HEK293 (cell line): Measurements from ENCODE around the gene PRF1.

ENCODE experiments used
- CTCF ChIA-PET: fragments of 350-600 bp; formaldehyde crosslinking; extraction: SDS; loops from one replicate; lab custom pipeline; 2021; ENCODE audit warnings: antibody characterized with exemption; lab: Yijun Ruan, JAX
- POLR2A ChIA-PET: fragments of 300-600 bp; formaldehyde crosslinking; extraction: SDS; loops from one replicate; lab custom pipeline; 2020; ENCODE audit warnings: antibody characterized with exemption, inconsistent platforms; lab: Yijun Ruan, JAX
- H3K27ac ChIP-seq: fragments of 200-500 bp; sonication (Bioruptor generic); 2 replicates; pipeline ENCODE4 v1.5.1; 2014; ENCODE audit warnings: low read depth, low read length, control low read depth, inconsistent platforms; ENCODE audit errors: extremely low read depth
- H3K36me3 ChIP-seq, 2 experiments: fragments of 200-500 bp in 1 of 2; sonication (Bioruptor generic) in 1 of 2; 1 replicate in 1 of 2; 2 replicates in 1 of 2; pipeline ENCODE4 v1.5.1; 2014 to 2017; ENCODE audit warnings: inconsistent platforms in 2 of 2, low read length in 2 of 2; ENCODE audit not compliant: control insufficient read depth in 2 of 2, insufficient read depth in 1 of 2
- H3K4me1 ChIP-seq: fragments of 200-500 bp; sonication (Bioruptor generic); 2 replicates; pipeline ENCODE4 v1.5.1; 2014; ENCODE audit warnings: mild to moderate bottlenecking, low read length, inconsistent platforms; ENCODE audit not compliant: control insufficient read depth, insufficient read depth
- H3K4me3 ChIP-seq: 2 replicates; pipeline ENCODE4 v1.5.1; 2011; ENCODE audit warnings: low read depth, mild to moderate bottlenecking, control low read depth, low read length, moderate library complexity
- H3K9me3 ChIP-seq: fragments of 200-500 bp; sonication (Bioruptor generic); 2 replicates; pipeline ENCODE4 v1.5.1; 2014; ENCODE audit warnings: low read depth, low read length, inconsistent platforms; ENCODE audit not compliant: control insufficient read depth, insufficient read depth
- GLIS1 ChIP-seq: fragments of 450-650 bp; formaldehyde crosslinking; IDR thresholded peaks from 2 replicates; pipeline ENCODE4 v1.5.1; 2016; ENCODE audit warnings: missing biosample characterization, missing genetic modification characterization
- PRDM1 ChIP-seq: fragments of 450-650 bp; formaldehyde crosslinking; IDR thresholded peaks from 2 replicates; pipeline ENCODE4; 2016; ENCODE audit warnings: missing biosample characterization, missing genetic modification characterization
- SCRT2 ChIP-seq: fragments of 450-650 bp; formaldehyde crosslinking; IDR thresholded peaks from 2 replicates; pipeline ENCODE4 v1.5.1; 2016; ENCODE audit warnings: missing biosample characterization, missing genetic modification characterization
- SETDB1 ChIP-seq: IDR thresholded peaks from one replicate; pipeline ENCODE4 v1.6.1; 2017; ENCODE audit warnings: mild to moderate bottlenecking, low read length, moderate library complexity, mixed read lengths; ENCODE audit not compliant: insufficient read length
- SP2 ChIP-seq: fragments of 450-650 bp; formaldehyde crosslinking; IDR thresholded peaks from 2 replicates; pipeline ENCODE4 v1.5.1; 2016; ENCODE audit warnings: missing biosample characterization, missing genetic modification characterization
- ZBTB8A ChIP-seq: fragments of 450-650 bp; formaldehyde crosslinking; IDR thresholded peaks from 2 replicates; pipeline ENCODE4 v1.5.1; 2016; ENCODE audit warnings: missing biosample characterization, missing genetic modification characterization
- ZFP3 ChIP-seq: fragments of 450-650 bp; formaldehyde crosslinking; IDR thresholded peaks from 2 replicates; pipeline ENCODE4 v1.5.1; 2016; ENCODE audit warnings: low read depth, missing biosample characterization, missing genetic modification characterization
- ZFP41 ChIP-seq: fragments of 450-650 bp; formaldehyde crosslinking; IDR thresholded peaks from 2 replicates; pipeline ENCODE4 v1.5.1; 2016; ENCODE audit warnings: missing biosample characterization, missing genetic modification characterization, borderline replicate concordance
- ZNF16 ChIP-seq: fragments of 450-650 bp; formaldehyde crosslinking; IDR thresholded peaks from 2 replicates; pipeline ENCODE4 v1.5.1; 2016; ENCODE audit warnings: low read depth, missing biosample characterization, missing genetic modification characterization
- ZNF175 ChIP-seq: fragments of 450-650 bp; formaldehyde crosslinking; IDR thresholded peaks from 2 replicates; pipeline ENCODE4 v1.5.1; 2016; ENCODE audit warnings: missing biosample characterization, missing genetic modification characterization
- ZNF391 ChIP-seq: fragments of 450-650 bp; formaldehyde crosslinking; IDR thresholded peaks from 2 replicates; pipeline ENCODE4 v1.5.1; 2016; ENCODE audit warnings: low read depth, missing biosample characterization, missing genetic modification characterization, borderline replicate concordance
- ZNF548 ChIP-seq: fragments of 450-650 bp; formaldehyde crosslinking; IDR thresholded peaks from 2 replicates; pipeline ENCODE4 v1.5.1; 2016; ENCODE audit warnings: missing biosample characterization, missing genetic modification characterization
- TF ChIP-seq, protein P1 (sequence below): fragments of 450-650 bp; formaldehyde crosslinking; IDR thresholded peaks from 2 replicates; pipeline ENCODE4 v1.5.1; 2016; ENCODE audit warnings: missing biosample characterization, missing genetic modification characterization
- TF ChIP-seq, protein P2 (sequence below): fragments of 450-650 bp; formaldehyde crosslinking; IDR thresholded peaks from 2 replicates; pipeline ENCODE4 v1.5.1; 2017; ENCODE audit warnings: missing biosample characterization, missing genetic modification characterization
- TF ChIP-seq, protein P3 (sequence below): fragments of 450-650 bp; formaldehyde crosslinking; IDR thresholded peaks from 2 replicates; pipeline ENCODE4 v1.5.1; 2016; ENCODE audit warnings: missing biosample characterization, missing genetic modification characterization
- TF ChIP-seq, protein P4 (sequence below): fragments of 450-650 bp; formaldehyde crosslinking; optimal IDR thresholded peaks from 2 replicates; pipeline ENCODE3; 2016; ENCODE audit warnings: missing biosample characterization, mild to moderate bottlenecking, missing genetic modification characterization
- TF ChIP-seq, protein P5 (sequence below): IDR thresholded peaks from 2 replicates; pipeline ENCODE4 v1.6.1; 2011; ENCODE audit warnings: mild to moderate bottlenecking, low read depth, low read length, borderline replicate concordance

The PRF1 gene

DNA sequence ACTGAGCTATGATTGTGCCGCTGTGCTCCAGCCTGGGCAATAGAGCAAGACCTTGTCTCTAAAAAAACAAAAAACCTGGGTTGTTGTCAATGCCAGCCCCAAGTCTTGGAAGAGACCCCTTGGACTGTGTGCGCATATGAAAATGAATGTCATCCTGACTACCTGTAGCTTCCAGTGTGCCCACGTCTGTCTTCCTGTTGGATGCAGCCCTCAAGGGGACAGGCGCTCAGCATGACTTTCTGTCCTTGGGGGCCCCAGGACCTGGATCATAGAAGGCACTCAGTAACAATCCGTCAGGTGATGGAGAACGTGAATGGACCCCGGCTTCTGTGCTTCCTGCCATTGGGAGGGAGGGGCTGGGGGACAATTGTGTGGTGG, 9.0 kb downstream of the PRF1 start:
- ChIA-PET POLR2A (no interaction called here), CTCF (interaction anchor here (0.6 to 2.1 kb wide), 4 partner anchors 8 to 1093 kb away, joined by 3 to 8 read pairs (median 4); no protein-coding TSS in a partner anchor)
- H3K27ac ChIP-seq: no peak overlapping the region
- TF ChIP-seq, protein P1, sequence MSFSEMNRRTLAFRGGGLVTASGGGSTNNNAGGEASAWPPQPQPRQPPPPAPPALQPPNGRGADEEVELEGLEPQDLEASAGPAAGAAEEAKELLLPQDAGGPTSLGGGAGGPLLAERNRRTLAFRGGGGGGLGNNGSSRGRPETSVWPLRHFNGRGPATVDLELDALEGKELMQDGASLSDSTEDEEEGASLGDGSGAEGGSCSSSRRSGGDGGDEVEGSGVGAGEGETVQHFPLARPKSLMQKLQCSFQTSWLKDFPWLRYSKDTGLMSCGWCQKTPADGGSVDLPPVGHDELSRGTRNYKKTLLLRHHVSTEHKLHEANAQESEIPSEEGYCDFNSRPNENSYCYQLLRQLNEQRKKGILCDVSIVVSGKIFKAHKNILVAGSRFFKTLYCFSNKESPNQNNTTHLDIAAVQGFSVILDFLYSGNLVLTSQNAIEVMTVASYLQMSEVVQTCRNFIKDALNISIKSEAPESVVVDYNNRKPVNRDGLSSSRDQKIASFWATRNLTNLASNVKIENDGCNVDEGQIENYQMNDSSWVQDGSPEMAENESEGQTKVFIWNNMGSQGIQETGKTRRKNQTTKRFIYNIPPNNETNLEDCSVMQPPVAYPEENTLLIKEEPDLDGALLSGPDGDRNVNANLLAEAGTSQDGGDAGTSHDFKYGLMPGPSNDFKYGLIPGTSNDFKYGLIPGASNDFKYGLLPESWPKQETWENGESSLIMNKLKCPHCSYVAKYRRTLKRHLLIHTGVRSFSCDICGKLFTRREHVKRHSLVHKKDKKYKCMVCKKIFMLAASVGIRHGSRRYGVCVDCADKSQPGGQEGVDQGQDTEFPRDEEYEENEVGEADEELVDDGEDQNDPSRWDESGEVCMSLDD: no peak
- TF ChIP-seq ZNF175 (tag by site-specific recombination) (no peak), ZBTB8A (tag by site-specific recombination) (no peak), SP2 (no peak), GLIS1 (tag by site-specific recombination) (no peak), ZFP41 (tag by site-specific recombination) (no peak), SETDB1 (no peak), ZNF391 (tag by site-specific recombination) (no peak), ZNF548 (tag by site-specific recombination) (no peak), PRDM1 (tag by site-specific recombination) (no peak)
- TF ChIP-seq, protein P2, sequence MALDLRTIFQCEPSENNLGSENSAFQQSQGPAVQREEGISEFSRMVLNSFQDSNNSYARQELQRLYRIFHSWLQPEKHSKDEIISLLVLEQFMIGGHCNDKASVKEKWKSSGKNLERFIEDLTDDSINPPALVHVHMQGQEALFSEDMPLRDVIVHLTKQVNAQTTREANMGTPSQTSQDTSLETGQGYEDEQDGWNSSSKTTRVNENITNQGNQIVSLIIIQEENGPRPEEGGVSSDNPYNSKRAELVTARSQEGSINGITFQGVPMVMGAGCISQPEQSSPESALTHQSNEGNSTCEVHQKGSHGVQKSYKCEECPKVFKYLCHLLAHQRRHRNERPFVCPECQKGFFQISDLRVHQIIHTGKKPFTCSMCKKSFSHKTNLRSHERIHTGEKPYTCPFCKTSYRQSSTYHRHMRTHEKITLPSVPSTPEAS (tag by site-specific recombination): no peak
- no peaks in the 10 kb centered on the region for H3K4me1 ChIP-seq
- no peaks in the 10 kb centered on the region for H3K9me3 ChIP-seq
- no peaks in the 10 kb centered on the region for H3K36me3 ChIP-seq
- no peak overlapping the region for H3K4me3 ChIP-seq

DNA sequence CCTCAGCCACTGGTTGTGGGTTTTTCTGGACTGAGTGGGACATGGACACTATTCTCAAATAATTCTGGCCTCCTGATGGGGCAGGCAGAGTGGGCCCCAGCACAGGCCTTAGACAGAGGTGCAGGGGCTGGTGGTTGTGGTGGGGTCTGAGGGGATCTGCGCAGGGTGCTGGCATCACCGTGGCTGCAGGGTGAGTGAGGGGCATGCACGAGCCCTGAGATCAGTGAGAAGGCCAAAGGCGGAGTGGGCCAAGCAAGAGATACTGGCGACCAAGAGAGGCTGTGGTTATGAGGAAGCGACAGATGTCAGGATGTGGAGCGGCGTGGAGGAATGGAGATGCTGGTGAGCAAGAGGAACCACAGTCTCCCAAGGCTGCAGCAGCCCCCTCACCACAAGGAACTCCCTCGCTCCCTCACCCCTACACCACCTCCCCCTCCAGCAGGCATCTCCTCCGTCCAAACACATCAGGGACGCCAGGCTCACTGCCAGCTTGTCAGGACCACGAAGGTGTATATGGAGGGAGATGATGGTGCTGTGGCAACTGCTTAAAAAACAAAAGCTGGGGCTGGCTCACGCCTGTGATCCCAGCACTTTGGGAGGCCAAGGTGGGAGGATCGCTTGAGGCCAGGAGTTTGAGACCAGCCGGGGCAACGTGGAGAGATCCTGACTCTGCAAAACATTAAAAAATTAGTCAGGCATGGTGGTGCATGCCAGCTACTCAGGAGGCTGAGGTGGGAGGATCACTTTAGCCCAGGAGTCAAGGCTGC, 9.6 kb downstream of the PRF1 start:
- no peak overlapping the region for H3K4me3 ChIP-seq
- TF ChIP-seq SCRT2 (tag by site-specific recombination): peak; percentile 22; the same call in 1 of the 2 replicates
- TF ChIP-seq, protein P3, sequence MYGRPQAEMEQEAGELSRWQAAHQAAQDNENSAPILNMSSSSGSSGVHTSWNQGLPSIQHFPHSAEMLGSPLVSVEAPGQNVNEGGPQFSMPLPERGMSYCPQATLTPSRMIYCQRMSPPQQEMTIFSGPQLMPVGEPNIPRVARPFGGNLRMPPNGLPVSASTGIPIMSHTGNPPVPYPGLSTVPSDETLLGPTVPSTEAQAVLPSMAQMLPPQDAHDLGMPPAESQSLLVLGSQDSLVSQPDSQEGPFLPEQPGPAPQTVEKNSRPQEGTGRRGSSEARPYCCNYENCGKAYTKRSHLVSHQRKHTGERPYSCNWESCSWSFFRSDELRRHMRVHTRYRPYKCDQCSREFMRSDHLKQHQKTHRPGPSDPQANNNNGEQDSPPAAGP (tag by site-specific recombination): no peak
- TF ChIP-seq ZFP3 (tag by site-specific recombination): no peak
- no peak for TF ChIP-seq ZNF16 (tag by site-specific recombination)
- TF ChIP-seq, protein P4, sequence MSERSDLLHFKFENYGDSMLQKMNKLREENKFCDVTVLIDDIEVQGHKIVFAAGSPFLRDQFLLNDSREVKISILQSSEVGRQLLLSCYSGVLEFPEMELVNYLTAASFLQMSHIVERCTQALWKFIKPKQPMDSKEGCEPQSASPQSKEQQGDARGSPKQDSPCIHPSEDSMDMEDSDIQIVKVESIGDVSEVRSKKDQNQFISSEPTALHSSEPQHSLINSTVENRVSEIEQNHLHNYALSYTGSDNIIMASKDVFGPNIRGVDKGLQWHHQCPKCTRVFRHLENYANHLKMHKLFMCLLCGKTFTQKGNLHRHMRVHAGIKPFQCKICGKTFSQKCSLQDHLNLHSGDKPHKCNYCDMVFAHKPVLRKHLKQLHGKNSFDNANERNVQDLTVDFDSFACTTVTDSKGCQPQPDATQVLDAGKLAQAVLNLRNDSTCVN (tag by site-specific recombination): no peak
- TF ChIP-seq, protein P5, sequence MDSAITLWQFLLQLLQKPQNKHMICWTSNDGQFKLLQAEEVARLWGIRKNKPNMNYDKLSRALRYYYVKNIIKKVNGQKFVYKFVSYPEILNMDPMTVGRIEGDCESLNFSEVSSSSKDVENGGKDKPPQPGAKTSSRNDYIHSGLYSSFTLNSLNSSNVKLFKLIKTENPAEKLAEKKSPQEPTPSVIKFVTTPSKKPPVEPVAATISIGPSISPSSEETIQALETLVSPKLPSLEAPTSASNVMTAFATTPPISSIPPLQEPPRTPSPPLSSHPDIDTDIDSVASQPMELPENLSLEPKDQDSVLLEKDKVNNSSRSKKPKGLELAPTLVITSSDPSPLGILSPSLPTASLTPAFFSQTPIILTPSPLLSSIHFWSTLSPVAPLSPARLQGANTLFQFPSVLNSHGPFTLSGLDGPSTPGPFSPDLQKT: no peak
- H3K4me1 ChIP-seq: no peaks in the 10 kb centered on the region
- ChIA-PET POLR2A (no interaction called here), CTCF (interaction anchor here (0.6 to 1.2 kb wide), 4 partner anchors 9 to 1093 kb away, joined by 3 to 4 read pairs (median 3); no protein-coding TSS in a partner anchor)
- H3K36me3 ChIP-seq: no peaks in the 10 kb centered on the region
- no peak overlapping the region for H3K27ac ChIP-seq
- no peaks in the 10 kb centered on the region for H3K9me3 ChIP-seq
